A204.1 (cell line): ENCODE measurements around the gene RAP1GDS1.
"Not testable (repeated sequence)": the region's sequence is repeated elsewhere in the genome, so short reads cannot be mapped to it uniquely, and the experiment has no call there.

Experiments used
- FAIRE-seq: peaks from 2 replicates; lab custom pipeline; 2012; peaks lifted over from hg19 to GRCh38; lab: Jason Lieb, UNC

Gene RAP1GDS1

GRCh38 chr4:98260579-98261404 is at the start of gene RAP1GDS1:
Gene RAP1GDS1 (plus strand): TSS chr4:98261384. CDS start chr4:98261566, 182 bp downstream.
- no peak for FAIRE-seq

GRCh38 chr4:98222306-98222705 is 38.9 kb upstream of the RAP1GDS1 start:
- FAIRE-seq: no peak

DNA sequence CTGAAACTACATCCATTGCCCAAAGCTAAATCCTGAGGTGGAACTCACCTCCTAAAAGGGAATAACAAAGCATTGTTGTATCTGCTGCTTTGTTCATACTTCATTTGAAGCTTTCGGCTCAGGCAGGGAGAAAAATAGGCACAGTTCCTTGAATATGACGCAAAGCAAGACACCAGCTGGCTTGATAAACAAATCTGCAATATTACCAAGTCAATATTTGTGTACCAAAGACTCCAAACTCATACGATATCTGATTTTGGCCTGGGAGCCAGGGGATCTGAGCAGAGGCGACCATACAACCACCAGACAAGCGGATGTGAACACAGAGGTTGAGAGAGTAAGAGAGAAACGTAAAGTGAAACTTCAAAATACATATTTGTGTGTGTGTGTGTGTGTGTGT is 34.8 kb upstream of the RAP1GDS1 start:
- no peak for FAIRE-seq

GRCh38 chr4:98230961-98231360 is 30.2 kb upstream of the RAP1GDS1 start:
- FAIRE-seq: no peak

- no peak for FAIRE-seq
Observed at GRCh38 chr4:98232202-98232601, 29.0 kb upstream of the RAP1GDS1 start.

DNA sequence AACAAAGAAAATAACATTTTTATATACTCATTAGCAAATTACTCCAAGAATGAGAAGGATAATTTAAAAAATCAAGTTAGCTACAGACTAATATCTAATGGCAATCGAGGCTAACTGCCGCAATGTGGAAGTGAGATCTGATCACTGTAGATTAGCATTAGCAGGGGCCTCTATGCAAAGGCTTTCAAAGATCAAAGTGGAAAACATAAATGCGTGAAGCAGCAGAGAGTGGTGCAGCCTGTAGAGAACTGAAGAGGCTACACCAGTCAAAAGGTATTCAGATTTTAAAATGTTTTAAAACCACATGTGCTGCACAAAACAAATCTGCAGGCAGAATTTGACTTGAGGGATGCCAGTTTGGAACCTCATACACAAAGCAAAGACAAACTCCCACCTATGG is 24.0 kb upstream of the RAP1GDS1 start:
- no peak for FAIRE-seq

DNA sequence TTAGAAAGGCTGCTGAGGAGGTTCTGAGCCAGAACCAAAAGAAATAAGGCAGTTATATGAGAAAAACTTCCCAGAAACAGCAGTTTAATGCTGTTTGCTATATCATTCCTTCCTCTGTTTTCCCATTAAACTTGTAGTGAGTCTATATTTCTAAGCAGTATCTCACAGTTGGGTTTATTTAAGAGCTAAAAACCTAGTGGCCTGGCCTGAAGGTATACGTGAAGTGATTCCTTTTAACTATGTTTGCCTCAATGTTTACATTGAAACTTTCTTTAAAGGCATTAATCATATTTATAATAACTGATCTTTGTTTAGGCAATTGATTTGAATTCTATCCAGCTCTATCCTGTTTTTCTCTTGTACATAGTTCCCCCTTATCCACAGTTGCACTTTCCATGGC is 19.1 kb upstream of the RAP1GDS1 start:
- no peak for FAIRE-seq

DNA sequence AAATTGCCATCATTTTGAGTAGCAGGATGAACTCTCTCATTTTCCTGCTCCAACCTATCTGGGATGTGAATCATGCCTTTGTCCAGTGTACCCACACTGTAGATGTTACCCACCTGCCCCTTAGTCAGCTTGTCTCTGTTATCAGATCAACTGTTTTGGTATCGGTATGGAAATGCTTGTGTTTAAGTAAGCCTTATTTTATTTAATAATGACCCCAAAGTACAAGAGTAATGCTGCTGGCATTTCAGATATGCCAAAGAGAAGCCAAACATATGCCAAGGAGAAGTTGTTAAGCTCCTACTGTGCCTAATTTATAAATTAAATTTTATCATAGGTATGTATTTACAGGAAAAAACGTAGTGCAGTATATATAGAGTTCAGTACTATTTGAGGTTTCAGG is 18.6 kb upstream of the RAP1GDS1 start:
- FAIRE-seq: no peak

- no peak for FAIRE-seq
Observed at GRCh38 chr4:98245226-98245625, 16.0 kb upstream of the RAP1GDS1 start.

- FAIRE-seq: no peak
Observed at GRCh38 chr4:98248934-98249333, 12.2 kb upstream of the RAP1GDS1 start.

- FAIRE-seq: no peak
Observed at GRCh38 chr4:98249831-98250230, 11.4 kb upstream of the RAP1GDS1 start.

DNA sequence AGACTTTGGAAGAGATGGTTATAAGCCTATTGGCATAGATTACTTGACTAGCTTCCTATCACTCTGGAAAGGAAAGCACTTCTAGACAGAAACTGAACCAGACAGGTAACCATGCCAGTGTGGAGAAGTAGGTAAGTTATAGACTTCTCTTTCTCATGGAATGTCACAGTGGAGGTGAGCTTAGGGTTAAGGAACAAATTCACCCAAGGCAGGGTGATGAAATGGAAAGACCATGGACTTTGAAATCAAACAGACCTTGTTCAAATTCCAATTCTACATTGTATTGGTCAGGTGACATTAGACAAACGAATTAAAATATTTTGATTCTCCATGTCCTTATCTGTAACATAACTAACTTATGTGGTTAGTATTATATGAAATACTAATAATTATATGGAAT is 7.7 kb upstream of the RAP1GDS1 start:
- FAIRE-seq: no peak

DNA sequence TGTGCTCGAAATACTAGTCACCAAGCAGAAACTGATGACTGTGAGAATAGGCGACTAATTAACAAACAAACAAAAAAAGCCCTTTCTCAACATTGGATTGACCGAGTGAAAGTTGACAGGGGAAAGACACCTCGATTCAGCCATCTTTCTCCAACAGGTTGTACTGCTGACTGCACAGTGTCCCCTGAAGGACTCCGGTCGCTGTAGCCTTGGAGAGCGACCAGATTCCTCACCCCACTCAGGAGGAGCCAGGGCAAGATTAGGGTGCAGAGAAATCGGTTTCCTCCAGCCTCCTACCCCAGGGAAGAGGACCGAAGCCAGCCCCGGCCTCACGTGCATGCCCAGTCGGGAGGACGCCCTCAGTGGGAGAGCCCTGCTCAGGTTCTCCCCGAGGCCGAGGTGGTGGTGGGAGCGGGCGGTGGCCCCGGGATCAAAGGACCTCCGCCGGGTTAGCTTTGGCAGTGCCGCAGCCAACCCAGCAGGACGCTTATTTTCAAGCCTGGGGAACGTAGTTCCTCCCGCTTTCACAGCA is 1.1 kb upstream of the RAP1GDS1 start:
- FAIRE-seq: no peak

- no peak for FAIRE-seq
Observed at GRCh38 chr4:98261405-98262291, 464 bp downstream of the RAP1GDS1 start.

DNA sequence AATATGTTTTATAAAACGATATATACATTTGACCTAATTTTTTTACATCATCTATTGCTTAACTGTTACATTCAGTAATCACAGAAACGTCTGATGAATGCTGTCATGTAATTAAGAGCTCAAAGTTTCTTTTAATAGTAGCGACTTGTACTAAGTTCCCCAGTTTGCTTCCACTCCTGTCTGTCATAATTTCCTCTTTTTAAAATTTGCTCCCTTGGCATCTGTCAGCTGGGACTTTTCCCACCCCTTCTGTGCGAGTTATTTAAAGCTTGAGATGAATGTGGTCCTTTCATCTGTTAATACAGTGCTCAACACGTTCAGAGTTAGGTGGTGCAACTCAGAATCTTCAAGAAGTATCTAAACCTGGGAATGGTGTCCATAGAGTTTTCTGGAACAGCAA is 1.2 kb downstream of the RAP1GDS1 start:
- no peak for FAIRE-seq

DNA sequence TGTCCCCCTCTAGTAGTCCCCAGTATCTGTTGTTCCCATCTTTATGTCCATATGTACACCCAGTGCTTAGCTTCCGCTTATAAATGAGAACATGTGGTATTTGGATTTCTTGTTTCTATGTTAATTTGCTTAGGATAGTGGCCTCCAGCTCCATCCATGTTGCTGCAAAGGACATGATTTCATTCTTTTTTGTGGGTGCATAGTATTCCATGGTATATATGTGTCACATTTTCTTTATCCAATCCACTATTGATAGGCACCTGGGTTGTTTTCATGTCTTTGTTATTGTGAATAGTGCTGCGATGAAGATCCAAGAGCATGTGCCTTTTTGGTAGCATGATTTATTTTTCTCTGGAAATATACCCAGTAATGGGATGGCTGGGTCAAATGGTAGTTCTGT is 6.3 kb downstream of the RAP1GDS1 start:
- no peak for FAIRE-seq

DNA sequence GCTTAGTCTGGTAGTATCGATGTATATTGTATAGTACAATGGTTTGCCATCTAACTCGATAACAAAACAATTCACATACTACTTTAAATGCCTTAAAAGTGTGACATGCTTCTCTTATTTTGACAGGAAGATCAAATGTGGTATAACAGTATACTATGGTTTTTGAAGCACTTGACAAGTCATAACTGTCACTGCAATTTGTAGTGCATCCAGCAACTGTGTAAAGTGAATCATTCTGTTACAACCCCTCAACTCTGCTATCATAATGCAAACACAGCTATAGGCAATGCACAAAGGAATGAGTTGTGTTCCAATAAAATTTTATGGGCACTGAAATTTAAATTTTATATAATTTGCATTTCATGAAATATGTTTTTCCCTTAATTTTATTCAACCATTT is 14.0 kb downstream of the RAP1GDS1 start:
- no peak for FAIRE-seq

DNA sequence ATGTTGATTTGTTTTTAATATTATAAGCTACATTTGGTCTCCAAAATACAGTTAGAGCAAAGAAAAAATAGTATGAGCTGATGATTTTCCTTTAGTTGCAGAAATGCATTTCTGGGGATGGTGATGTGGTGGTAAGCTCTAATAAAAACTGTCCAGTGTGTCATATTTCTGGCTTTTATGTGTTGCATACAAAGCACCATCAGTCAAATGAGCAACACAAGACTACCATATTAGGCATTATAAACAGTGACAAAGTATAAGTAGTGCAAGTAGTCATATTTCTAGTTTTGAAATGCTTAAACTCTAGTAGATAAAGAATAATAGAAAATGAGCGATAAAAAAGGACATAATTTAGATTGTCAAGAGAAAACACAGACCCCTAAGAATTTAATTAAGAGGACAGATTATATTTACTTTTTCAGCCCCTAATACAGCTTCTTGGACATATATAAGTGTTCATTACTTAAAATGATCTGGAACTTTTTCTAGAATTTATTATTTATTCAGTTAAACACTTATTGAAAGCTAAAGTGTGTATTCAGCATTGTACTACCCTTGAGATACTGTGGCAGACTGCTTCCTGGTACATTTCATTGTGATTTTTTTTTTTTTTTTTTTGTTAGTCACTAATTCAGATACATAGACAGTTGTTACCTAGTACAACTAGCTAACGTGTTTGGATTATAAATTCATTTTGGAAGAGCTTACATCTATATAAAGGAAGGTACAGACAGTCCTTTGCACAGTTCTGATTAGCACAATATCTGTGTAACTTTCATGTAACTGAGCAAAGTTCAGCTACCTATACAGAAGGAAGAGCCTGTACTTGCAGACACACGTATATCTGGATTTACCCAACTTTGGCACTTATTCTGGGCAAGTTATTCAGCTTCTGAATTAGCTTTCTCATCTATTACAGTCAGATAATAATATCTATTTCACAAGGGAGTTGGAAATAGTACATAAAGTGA is 22.3 kb downstream of the RAP1GDS1 start:
- no peak for FAIRE-seq

DNA sequence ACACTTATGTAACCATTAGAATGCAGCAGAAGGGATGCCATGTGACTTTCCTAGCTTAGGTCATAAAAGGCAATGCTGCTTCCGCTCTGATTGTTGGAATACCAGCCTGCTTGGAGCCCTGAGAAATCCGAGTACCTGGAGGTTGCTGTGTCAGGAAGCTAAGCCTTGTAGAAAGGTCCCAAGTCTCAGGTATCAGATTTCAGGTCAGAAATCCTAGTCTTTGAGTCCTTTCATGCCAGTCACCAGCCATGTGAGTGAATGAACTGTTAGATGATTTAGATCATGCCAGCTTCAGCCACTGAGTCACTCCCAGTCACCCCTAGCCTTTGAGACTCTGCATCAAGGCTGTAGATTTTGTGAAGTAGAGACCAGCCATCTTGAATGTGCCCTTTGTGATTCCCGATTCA is 23.5 kb downstream of the RAP1GDS1 start:
- FAIRE-seq: no peak

- peak; percentile 99 for FAIRE-seq
Observed at GRCh38 chr4:98285676-98286075, 24.5 kb downstream of the RAP1GDS1 start.

- FAIRE-seq: no peak
Observed at GRCh38 chr4:98287328-98287727, 26.1 kb downstream of the RAP1GDS1 start.

DNA sequence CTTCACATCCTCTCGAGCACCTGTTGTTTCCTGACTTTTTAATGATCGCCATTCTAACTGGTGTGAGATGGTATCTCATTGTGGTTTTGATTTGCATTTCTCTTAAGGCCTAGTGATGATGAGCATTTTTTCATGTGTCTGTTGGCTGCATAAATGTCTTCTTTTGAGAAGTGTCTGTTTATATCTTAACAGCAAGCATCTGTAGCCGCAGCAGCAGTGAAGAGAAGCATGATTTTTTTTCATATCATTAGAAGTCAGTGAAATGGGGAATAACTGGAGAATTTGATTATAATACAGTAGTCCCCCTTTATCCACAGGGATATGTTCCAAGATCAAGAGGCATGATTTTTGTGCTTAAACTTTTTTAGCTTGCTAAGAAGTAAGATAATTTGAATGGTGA is 27.5 kb downstream of the RAP1GDS1 start:
- not testable (repeated sequence) for FAIRE-seq
